GM18870 (cell line): Measurements from ENCODE around the gene S100PBP.

Experiments
- ATAC-seq: cut with Tn5 transposase; IDR thresholded peaks from one replicate; pipeline ENCODE4 v1.9.1; 2021; ENCODE audit warnings: moderate library complexity; ENCODE audit not compliant: unreplicated experiment

The S100PBP gene

GRCh38 chr1:32818804-32819541, 1.5 kb downstream of the S100PBP start:
- peak; percentile 30 for ATAC-seq

- ATAC-seq = no peak
Measured at GRCh38 chr1:32825181-32825580, 7.7 kb downstream of the S100PBP start.

DNA sequence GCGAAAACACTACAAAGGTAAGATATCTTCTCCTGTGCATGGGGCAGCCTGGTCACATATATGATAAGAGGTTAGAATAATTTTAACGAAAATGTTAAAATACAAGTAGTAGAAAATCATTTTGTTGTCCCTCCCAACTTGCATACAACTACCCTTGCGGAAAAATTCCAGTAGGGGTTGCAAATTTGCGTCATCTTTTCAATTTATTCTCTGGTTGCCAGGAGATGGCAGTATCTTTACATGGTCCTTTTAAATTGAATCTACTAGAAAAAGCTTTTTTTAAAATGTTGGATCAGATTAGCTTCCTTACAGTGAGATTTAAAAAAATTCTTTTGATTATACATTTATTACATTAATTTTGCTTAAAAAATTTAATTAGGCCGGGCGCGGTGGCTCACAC, 10.9 kb downstream of the S100PBP start:
- ATAC-seq = no peak

DNA sequence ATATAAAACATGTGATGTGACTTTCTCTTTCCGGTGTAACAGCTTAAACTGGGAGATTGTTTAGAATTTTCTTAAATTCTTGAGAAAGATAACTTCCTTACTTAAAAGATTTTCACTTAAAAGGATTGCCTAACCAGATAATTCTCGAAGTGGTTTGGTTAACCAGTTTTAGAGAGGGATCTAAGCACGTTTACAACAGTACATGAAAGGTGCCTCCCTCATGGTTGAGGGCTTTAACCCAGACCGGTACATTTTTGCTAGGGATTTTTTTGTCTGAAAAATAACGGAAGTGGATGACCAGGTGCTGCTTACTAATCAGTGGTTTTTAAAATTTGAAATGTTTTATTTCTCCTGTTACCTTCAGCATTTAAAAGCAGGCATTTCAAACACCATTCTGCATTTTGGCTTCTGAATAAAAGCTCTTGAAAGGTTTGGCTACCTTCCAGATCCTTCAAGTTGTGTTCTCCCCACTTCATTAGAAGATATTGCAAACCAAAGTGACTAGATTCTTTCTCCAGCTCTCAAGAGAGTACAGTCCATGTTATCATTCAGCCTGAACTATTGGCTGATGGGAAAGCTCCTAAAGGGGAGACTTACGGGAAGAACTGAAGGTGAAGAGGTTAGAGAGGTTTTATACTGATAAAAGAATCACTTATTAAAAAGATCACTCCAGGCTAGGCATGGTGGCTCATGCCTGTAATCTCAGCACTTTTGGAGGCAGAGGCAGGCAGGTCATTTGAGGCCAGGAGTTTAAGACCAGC, 12.8 kb downstream of the S100PBP start:
- no peak for ATAC-seq

- ATAC-seq = no peak
Measured at GRCh38 chr1:32831878-32832277, 14.4 kb downstream of the S100PBP start.

GRCh38 chr1:32848354-32849063, 31.1 kb downstream of the S100PBP start:
- ATAC-seq = no peak

- ATAC-seq = no peak
Measured at GRCh38 chr1:32855861-32856617, 38.6 kb downstream of the S100PBP start.

GRCh38 chr1:32858136-32858535, 40.7 kb downstream of the S100PBP start:
- ATAC-seq = no peak

DNA sequence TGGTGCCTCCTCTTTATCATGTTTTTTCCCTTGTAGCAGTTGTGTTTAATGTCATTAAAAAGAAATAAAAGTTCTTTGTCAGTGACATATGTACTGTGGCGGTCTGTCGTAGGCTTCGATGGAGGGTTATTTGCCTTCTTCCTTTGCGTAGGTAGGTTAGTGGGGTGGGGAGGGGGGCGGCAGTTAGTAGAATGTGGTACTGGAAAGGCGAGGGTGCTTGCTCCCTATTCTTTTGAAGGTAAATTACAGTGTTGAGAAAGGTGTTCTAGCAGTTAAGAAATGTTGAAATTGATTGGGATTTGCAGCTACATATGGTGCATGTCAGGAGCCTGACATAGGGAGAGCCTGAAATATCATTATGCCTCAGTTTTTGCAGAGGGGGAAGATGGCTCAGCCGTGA, 41.3 kb downstream of the S100PBP start:
- ATAC-seq = no peak

GRCh38 chr1:32859915-32860314, 42.5 kb downstream of the S100PBP start:
- no peak for ATAC-seq

GRCh38 chr1:32860566-32860965, 43.1 kb downstream of the S100PBP start:
- ATAC-seq = no peak

DNA sequence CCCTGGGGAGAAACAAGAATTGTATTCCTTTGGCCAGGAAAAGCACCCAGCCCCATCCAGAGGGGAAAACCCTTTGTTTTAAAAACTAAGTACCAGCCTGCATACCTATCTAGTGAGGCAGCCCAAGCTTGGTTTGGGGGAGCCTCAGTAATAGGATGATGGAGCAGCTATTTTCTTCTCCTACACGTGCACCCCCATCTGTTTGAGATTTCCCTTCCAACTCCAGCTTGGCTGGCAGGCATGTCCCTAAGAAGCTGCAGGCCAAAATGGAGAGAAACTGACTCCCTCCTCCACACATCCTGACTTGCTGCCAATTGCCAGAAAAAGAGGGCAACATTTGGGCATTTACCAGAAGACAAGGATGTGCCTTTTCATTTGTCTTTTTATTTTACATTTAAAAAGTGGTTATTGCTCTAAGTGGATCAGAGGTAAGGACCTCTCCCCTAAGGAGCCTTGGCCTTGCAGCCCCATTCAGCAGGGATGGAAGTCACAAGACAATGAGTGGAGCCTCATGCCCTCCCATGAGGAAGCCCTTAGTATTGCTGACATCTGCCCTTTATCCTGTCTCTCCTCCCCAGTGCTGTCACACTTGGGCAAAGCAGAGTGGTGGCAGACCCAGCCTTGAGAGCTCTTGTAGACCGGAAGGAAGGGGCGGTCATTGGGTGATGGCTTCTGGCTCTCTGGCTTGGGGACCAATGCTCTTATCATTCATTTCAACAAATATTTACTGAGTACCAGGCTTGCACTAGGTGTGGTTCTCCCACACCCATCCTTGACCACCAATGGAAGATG, 44.6 kb downstream of the S100PBP start:
- no peak for ATAC-seq

DNA sequence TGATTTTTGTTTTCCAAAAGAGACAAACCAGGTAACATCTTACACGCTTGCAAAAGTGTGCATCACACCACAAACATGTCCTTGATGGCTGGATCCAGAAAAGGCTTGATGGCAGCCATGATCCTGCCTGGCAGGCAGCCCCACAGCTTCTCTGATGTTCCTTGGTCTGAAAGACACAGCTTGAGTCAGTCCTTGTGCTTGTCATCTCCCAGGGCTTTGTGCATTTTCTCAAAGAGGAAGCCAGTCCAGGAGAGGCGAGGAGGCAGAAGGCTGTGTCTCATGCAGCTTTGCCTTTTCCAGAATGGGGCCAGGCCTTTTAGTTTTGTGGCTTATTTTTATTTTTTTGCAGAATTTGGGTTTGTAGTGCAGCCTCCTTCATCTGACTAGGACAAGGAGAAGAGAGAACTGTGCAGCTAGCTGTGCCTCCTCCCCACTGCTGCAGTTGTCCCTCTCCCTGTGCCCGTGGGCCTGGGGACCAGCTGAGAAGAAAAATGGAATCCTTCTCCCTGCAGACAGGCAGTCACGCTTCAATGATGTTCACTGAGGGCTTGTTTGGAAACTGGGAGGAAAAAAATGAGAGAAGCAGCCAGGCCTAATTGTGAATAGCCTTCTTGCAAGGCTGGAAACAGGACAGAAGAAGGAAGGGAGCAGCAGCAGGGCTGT, 45.9 kb downstream of the S100PBP start:
- ATAC-seq = no peak

DNA sequence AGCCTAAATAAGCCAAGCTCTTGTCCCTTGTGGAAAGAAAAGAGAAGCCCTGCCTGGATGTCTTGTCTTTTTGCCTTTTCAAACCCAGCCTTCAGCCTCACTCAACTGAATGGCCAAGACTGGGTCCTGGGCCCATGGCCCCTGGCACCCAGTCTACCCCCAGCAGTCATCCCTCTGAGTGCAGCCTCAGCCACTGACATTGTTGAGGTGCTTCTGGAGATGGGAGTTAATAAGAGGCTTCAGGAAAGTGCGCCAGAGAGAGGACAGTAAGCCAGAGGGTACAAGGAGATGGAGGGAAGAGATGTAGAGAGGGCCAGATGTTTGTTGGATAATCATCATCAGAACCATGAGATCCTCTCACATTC, 46.4 kb downstream of the S100PBP start:
- ATAC-seq = no peak

GRCh38 chr1:32864375-32865019, 47.0 kb downstream of the S100PBP start:
- no peak for ATAC-seq

DNA sequence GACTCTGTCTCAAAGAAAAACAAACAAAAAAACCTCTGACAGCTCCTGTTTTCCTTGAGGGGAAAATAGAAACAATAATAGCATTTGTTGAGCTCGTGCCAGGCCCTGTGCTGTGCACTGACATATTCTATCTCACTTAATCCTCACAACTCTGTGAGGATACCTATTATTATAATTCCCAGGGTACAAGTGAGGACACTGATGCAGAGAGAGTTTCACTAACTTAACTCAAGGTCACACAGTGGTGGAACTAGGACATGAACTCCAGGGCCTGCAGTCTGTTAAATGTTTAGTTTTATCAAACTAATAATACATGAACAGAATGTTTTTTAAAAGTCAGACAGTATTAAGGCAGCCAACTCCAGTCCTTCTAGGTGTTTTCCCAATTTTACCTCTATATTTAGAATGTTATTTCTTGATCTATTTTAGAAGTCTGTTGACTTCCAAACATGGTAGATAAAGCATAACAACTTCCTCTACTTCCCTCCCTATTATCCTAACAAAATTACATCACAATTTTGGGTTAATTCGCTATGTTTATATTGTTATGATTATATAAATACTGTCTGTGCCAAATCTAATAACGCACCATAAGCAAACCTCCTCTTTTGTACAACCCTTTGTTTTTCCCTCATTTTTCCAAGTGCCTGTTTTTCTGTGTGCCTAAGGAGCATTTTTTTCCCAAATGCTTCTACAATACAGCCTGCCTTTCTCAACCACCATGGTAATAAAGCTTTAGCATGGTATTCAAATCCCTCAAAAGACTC, 48.4 kb downstream of the S100PBP start:
- ATAC-seq = no peak

- no peak for ATAC-seq
Measured at GRCh38 chr1:32867151-32867550, 49.7 kb downstream of the S100PBP start.

DNA sequence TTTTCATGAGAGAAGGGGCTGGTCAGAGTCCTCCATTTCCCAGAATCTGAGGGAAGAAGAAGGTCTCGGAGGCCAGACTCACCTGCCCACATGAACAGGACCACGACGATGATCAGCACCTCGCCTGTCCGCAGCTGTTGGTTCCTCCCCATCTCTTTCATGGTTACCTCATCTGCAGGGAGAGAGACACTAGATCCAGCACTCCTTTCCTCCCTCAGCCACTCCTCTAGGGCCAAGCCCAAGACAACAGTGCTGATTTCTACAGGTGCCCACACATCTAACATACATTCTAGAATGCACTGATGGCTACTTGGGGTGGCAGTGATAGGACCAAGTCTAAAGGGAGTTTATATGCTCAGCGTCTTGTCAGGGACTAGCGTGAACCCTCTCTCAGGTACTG, 50.2 kb downstream of the S100PBP start:
- ATAC-seq = no peak

- no peak for ATAC-seq
Measured at GRCh38 chr1:32868085-32868484, 50.6 kb downstream of the S100PBP start.
